ENCODE results near the gene LHB. TPM values are rescaled to one million over a fixed set of nuclear protein-coding genes. Genes with fewer than 3 reads are reported as not detected.

Gene LHB
- 10 to 100 TPM in 1 of 4 donors, 1 to 10 TPM in 2, under 1 TPM in 1; 0.12 to 40.5 (median 5.2) TPM for polyA plus RNA-seq
- long read RNA-seq, donor 1, result 0 reads
- long read RNA-seq, donor 2, result 0 reads
- long read RNA-seq, donor 3, result 0 reads
- long read RNA-seq, donor 4, result 0 reads
- long read RNA-seq, donor 5, result 0 reads
- long read RNA-seq, donor 6, result 0 reads
- long read RNA-seq, donor 7, result 0 reads
- long read RNA-seq, donor 8, result 0 reads
- long read RNA-seq, donor 9, result 0 reads
- long read RNA-seq, donor 10, result 0 reads

DNA sequence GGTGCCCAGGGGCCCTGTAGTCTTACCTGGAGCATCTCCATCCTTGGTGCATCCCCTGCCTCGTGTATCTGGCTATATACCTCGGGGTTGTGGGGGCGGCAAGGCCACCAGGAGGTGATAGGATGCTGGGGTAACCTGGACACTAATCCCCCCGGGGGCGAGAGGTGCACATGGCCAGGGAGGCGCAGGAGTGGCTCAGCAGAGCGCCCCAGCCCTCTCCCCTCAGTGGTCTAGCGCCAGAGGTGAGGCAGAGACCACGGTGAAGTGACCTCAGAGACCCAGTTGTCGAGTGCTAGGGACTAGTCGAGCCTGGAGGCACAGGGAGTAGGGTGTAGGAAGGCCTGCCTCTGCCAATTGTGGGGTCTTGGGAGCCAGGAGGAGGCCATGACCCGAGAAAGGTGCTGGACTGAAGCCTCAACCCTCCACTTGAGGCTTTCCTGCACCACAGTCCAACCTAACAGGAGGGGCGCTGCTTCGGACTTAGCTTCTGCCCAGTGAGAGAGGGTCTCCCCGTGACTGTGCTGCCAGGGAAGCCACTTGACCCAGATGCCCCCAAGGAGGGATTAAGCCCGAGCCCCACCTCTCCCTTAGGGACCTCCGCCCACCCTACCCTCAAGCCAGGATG is at the start of gene LHB:
TSS of gene LHB (minus strand) at position 51 of the 625 bp plus-strand sequence. CDS start at position 41, 10 bp downstream.
- H3K9me3 ChIP-seq (ENCODE audit: control insufficient read depth in 2 of 2, insufficient read depth in 1 of 2, low read depth in 1 of 2, low read length in 1 of 2), result no peaks in the 10 kb centered on the region
- peaks cover 0 to 43% (median 5%) of the 10 kb centered on the region in 3 donors for H3K36me3 ChIP-seq (ENCODE audit: control insufficient read depth in 3 of 3, insufficient read depth in 2 of 3, low read depth in 1 of 3, low read length in 3 of 3)
- WGBS, 3 donors, result 60 to 72% (median 65%) methylated on average over 17 of the region's 17 CpGs
- peak within 1 kb of the TSS in 2 of 3 donors; percentile 16 to 27 for H3K27ac ChIP-seq (ENCODE audit: low read depth in 1 of 3, low read length in 2 of 3)
- DNase-seq (no peak), FAIRE-seq (no peak)
- H3K27me3 ChIP-seq (ENCODE audit: control insufficient read depth in 3 of 3, insufficient read depth in 3 of 3, low read length in 3 of 3), result peaks cover 0 to 38% (median 0%) of the 10 kb centered on the region in 3 donors
- H3K4me3 ChIP-seq (ENCODE audit: low read depth in 1 of 3, low read length in 3 of 3), result peak within 1 kb of the TSS; percentile 22 to 55 (median 39)
- peaks cover 0 to 11% (median 4%) of the 10 kb centered on the region in 3 donors for H3K4me1 ChIP-seq (ENCODE audit: control insufficient read depth in 3 of 3, insufficient read depth in 2 of 3, low read depth in 1 of 3, low read length in 2 of 3)

DNA sequence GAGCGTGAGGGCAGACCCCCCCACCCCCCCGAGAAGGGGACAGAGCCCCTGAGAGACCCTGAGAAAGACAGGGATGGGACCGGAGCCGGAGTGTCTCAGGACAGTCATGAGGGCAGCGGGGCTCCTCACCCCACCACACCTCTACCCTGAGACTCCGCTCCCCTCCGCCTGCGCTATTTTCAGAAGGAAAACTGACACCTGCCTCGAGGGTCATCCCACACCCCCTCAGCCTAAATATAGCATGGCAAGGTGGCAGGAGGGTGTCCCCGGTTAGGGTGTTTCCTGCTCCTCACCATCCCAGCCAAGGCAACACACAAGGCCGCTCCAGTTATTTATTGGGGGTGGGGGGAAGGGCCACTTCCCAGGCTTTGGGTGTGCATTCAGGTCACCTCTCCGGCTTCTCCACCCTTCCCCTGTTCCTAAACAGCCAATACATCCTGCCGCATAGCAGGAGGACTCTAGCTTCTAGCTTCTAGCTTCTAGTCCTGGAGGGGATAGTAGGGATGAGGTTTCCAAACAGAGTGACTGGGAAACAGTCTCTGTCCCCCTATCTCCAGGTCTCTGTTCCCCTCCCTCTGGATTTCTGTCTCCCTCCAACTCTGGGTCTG is 49.1 kb upstream of the LHB start:
- H3K9me3 ChIP-seq (ENCODE audit: control insufficient read depth in 2 of 2, insufficient read depth in 1 of 2, low read depth in 1 of 2, low read length in 1 of 2), result peaks cover 0 to 7% of the 10 kb centered on the region in 2 donors
- DNase-seq (no peak), FAIRE-seq (no peak)
- peaks cover 0 to 82% (median 20%) of the 10 kb centered on the region in 3 donors for H3K27me3 ChIP-seq (ENCODE audit: control insufficient read depth in 3 of 3, insufficient read depth in 3 of 3, low read length in 3 of 3)
- H3K4me3 ChIP-seq (ENCODE audit: low read depth in 1 of 3, low read length in 3 of 3), result no peak overlapping the region
- WGBS, 3 donors, result 36 to 47% (median 37%) methylated on average over 10 to 13 of the region's 13 CpGs
- H3K27ac ChIP-seq (ENCODE audit: low read depth in 1 of 3, low read length in 2 of 3), result no peak overlapping the region
- no peaks in the 10 kb centered on the region for H3K36me3 ChIP-seq (ENCODE audit: control insufficient read depth in 3 of 3, insufficient read depth in 2 of 3, low read depth in 1 of 3, low read length in 3 of 3)
- no peaks in the 10 kb centered on the region for H3K4me1 ChIP-seq (ENCODE audit: control insufficient read depth in 3 of 3, insufficient read depth in 2 of 3, low read depth in 1 of 3, low read length in 2 of 3)

DNA sequence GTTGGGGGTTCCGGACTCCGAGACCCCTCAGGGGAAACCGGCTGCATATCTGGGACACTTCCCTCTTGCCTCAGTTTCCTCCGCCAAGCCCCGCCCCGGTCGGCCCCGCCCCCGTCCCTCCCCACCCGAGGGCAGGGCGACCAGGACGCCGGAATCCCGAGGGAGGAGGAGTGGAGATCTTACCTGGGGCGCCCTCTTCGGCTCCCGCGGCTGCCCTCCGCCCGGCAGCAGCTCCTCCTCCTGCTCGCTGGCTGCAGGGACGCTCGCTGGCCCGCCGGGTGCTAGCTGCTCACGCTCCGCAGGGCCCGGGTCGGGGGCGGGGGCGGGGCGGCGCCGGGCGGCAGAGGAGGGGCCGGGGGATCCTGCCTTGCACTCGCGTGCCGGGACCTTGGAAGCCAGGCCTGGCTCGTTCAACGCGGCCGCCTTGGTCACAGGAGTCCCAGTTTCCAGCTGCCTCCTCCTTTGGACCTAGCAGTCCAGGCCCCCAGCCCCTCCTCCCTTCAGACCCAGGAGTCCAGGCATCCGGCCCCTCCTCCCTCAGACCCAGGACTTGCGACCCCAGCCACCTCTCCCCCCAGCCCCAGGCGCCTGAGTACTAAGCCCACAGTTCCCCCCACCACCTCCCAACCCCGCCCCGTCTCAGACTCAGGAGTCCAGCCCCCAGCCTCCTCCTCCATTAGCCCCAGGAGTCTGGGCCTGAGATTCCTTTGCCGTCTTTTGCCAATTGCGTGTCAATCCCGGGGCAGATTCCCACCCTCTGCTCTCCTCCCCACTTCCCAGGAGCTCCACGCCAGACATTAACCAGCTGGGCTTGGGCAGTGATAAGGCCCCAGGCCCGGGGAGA is 48.1 kb upstream of the LHB start, which contains the start of gene NTF4:
TSS of gene NTF4 (minus strand) at position 51 of the 844 bp plus-strand sequence. CDS start 2,821 bp downstream, outside the sequence.
- no peaks in the 10 kb centered on the region for H3K4me1 ChIP-seq (ENCODE audit: control insufficient read depth in 3 of 3, insufficient read depth in 2 of 3, low read depth in 1 of 3, low read length in 2 of 3)
- no peaks in the 10 kb centered on the region for H3K9me3 ChIP-seq (ENCODE audit: control insufficient read depth in 2 of 2, insufficient read depth in 1 of 2, low read depth in 1 of 2, low read length in 1 of 2)
- H3K36me3 ChIP-seq (ENCODE audit: control insufficient read depth in 3 of 3, insufficient read depth in 2 of 3, low read depth in 1 of 3, low read length in 3 of 3), result no peaks in the 10 kb centered on the region
- no peak within 1 kb of the TSS for H3K27ac ChIP-seq (ENCODE audit: low read depth in 1 of 3, low read length in 2 of 3)
- peak in 1 of 2 donors; percentile 27 for DNase-seq
- FAIRE-seq, result no peak
- H3K27me3 ChIP-seq (ENCODE audit: control insufficient read depth in 3 of 3, insufficient read depth in 3 of 3, low read length in 3 of 3), result peaks cover 0 to 76% (median 18%) of the 10 kb centered on the region in 3 donors
- WGBS, 3 donors, result 3 to 7% (median 4%) methylated on average over 33 to 53 of the region's 53 CpGs
- H3K4me3 ChIP-seq (ENCODE audit: low read depth in 1 of 3, low read length in 3 of 3), result peak within 1 kb of the TSS in 2 of 3 donors; percentile 7 to 17

DNA sequence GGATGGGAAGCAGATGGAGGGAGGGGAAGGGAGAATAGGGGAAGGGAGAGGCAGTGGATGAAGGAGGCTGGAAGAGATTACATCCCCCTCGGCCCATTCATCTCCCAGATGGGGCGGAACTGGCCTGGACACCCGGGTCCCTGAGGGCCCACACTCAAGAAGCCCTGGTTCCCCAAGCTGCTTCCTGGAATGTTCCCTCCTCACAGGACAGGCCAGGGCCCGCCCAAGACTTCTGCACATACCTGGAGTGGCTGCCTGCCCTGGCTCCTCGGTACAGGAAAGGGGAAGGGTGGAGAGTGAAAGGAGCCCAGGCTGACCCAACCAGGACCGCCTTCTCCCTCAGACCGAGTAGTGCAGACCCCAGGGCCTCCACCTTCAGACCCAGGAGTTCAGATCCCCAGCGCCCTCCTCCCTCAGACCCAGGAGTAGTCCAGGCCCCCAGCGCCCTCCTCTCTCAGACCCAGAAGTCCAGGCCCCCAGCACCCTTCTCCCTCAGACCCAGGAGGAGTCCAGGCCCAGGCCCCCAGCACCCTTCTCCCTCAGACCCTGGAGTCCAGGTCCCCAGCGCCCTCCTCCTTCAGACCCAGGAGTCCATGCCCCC is 47.2 kb upstream of the LHB start:
- WGBS, 3 donors, result 40 to 51% (median 51%) methylated on average over 7 to 10 of the region's 10 CpGs
- Histone ChIP-seq H3K36me3 (ENCODE audit: control insufficient read depth in 3 of 3, insufficient read depth in 2 of 3, low read depth in 1 of 3, low read length in 3 of 3) (no peaks in the 10 kb centered on the region), H3K4me3 (ENCODE audit: low read depth in 1 of 3, low read length in 3 of 3) (no peak overlapping the region), H3K27me3 (ENCODE audit: control insufficient read depth in 3 of 3, insufficient read depth in 3 of 3, low read length in 3 of 3) (peaks cover 0 to 76% (median 18%) of the 10 kb centered on the region in 3 donors), H3K4me1 (ENCODE audit: control insufficient read depth in 3 of 3, insufficient read depth in 2 of 3, low read depth in 1 of 3, low read length in 2 of 3) (no peaks in the 10 kb centered on the region), H3K27ac (ENCODE audit: low read depth in 1 of 3, low read length in 2 of 3) (no peak overlapping the region), H3K9me3 (ENCODE audit: control insufficient read depth in 2 of 2, insufficient read depth in 1 of 2, low read depth in 1 of 2, low read length in 1 of 2) (no peaks in the 10 kb centered on the region)
- FAIRE-seq (no peak), DNase-seq (no peak)

DNA sequence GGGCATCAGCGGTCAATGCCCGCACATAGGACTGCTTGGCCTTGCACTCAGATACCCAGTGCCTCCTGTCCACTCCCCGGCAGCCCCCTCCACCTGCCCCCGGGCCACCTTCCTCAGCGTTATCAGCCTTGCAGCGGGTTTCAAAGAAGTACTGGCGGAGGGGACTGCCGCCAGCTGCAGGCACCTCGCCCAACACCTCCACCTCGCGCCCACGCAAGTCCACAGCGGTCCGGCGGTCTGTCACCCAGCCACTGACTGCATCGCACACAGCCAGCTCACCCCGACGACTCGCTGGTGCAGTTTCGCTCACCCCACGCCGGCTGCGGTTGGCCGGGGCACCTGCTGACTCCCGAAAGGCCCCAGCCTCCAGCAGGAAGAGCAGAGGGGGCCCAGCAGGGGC is 44.6 kb upstream of the LHB start:
- H3K27me3 ChIP-seq (ENCODE audit: control insufficient read depth in 3 of 3, insufficient read depth in 3 of 3, low read length in 3 of 3), result peaks cover 0 to 87% (median 18%) of the 10 kb centered on the region in 3 donors
- H3K27ac ChIP-seq (ENCODE audit: low read depth in 1 of 3, low read length in 2 of 3), result no peak overlapping the region
- DNase-seq, result no peak
- H3K4me3 ChIP-seq (ENCODE audit: low read depth in 1 of 3, low read length in 3 of 3), result no peak overlapping the region
- peaks cover 0 to 2% of the 10 kb centered on the region in 2 donors for H3K9me3 ChIP-seq (ENCODE audit: control insufficient read depth in 2 of 2, insufficient read depth in 1 of 2, low read depth in 1 of 2, low read length in 1 of 2)
- no peaks in the 10 kb centered on the region for H3K36me3 ChIP-seq (ENCODE audit: control insufficient read depth in 3 of 3, insufficient read depth in 2 of 3, low read depth in 1 of 3, low read length in 3 of 3)
- peaks cover 0 to 15% (median 2%) of the 10 kb centered on the region in 3 donors for H3K4me1 ChIP-seq (ENCODE audit: control insufficient read depth in 3 of 3, insufficient read depth in 2 of 3, low read depth in 1 of 3, low read length in 2 of 3)
- WGBS, 3 donors, result 49 to 62% (median 58%) methylated on average over 19 to 25 of the region's 25 CpGs
- FAIRE-seq, result no peak

DNA sequence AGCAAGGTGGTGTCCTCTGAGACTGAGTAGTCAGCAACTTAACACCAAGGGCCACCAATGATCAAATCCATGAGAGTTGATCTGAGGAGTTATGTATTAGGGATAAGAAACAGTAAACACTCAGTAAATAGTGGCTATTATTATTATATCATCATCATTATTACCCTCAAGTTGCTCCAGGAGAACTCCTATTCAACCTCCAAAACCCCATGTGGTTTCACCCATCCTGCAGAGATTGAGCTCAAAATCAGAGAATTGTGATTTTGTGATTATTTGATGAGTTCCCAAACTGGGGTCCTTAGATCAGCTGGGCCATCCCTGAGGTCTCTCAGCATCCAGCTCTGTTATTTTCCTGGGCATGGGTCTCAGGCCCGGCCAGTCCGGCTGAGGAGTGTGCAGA is 44.1 kb upstream of the LHB start:
- peaks cover 0 to 17% (median 2%) of the 10 kb centered on the region in 3 donors for H3K4me1 ChIP-seq (ENCODE audit: control insufficient read depth in 3 of 3, insufficient read depth in 2 of 3, low read depth in 1 of 3, low read length in 2 of 3)
- FAIRE-seq, result no peak
- H3K27ac ChIP-seq (ENCODE audit: low read depth in 1 of 3, low read length in 2 of 3), result no peak overlapping the region
- DNase-seq, result no peak
- no peak overlapping the region for H3K4me3 ChIP-seq (ENCODE audit: low read depth in 1 of 3, low read length in 3 of 3)
- no peaks in the 10 kb centered on the region for H3K36me3 ChIP-seq (ENCODE audit: control insufficient read depth in 3 of 3, insufficient read depth in 2 of 3, low read depth in 1 of 3, low read length in 3 of 3)
- peaks cover 0 to 87% (median 15%) of the 10 kb centered on the region in 3 donors for H3K27me3 ChIP-seq (ENCODE audit: control insufficient read depth in 3 of 3, insufficient read depth in 3 of 3, low read length in 3 of 3)
- H3K9me3 ChIP-seq (ENCODE audit: control insufficient read depth in 2 of 2, insufficient read depth in 1 of 2, low read depth in 1 of 2, low read length in 1 of 2), result peaks cover 0 to 2% of the 10 kb centered on the region in 2 donors
- 92 to 96% (median 94%) methylated on average over 2 of the region's 2 CpGs for WGBS, 3 donors

DNA sequence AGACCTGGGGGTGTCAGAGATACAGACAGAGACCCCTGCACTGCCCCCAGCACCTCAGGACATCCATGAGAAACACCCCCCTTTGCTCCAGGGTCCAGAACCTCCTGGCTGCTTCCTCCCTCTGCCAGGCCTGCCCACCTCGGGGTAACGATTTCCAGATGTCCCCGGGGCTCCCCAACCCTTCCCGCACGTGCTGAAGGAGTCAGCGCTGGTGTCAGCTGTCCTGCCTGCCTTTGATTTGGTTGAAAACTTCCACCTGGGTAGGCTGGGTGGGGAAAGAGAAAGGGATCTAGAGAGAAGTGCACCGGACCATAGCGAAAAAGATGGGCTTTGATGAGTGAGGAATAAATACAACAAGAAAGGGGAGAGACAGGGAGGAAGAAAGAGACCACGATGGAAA is 42.2 kb upstream of the LHB start:
- Histone ChIP-seq H3K27me3 (ENCODE audit: control insufficient read depth in 3 of 3, insufficient read depth in 3 of 3, low read length in 3 of 3) (peaks cover 0 to 79% (median 10%) of the 10 kb centered on the region in 3 donors), H3K27ac (ENCODE audit: low read depth in 1 of 3, low read length in 2 of 3) (no peak overlapping the region), H3K36me3 (ENCODE audit: control insufficient read depth in 3 of 3, insufficient read depth in 2 of 3, low read depth in 1 of 3, low read length in 3 of 3) (no peaks in the 10 kb centered on the region), H3K4me1 (ENCODE audit: control insufficient read depth in 3 of 3, insufficient read depth in 2 of 3, low read depth in 1 of 3, low read length in 2 of 3) (peaks cover 0 to 17% (median 2%) of the 10 kb centered on the region in 3 donors), H3K4me3 (ENCODE audit: low read depth in 1 of 3, low read length in 3 of 3) (no peak overlapping the region), H3K9me3 (ENCODE audit: control insufficient read depth in 2 of 2, insufficient read depth in 1 of 2, low read depth in 1 of 2, low read length in 1 of 2) (peaks cover 0 to 2% of the 10 kb centered on the region in 2 donors)
- DNase-seq (no peak), FAIRE-seq (no peak)
- WGBS, 3 donors, result 54 to 68% (median 62%) methylated on average over 9 of the region's 9 CpGs
